ENCODE measurements around the gene NECTIN1.

NECTIN1 gene

GRCh38 chr11:119712459-119713358 is 16.3 kb downstream of the NECTIN1 start:
- no peak for FAIRE-seq

GRCh38 chr11:119712006-119712405 is 17.0 kb downstream of the NECTIN1 start:
- no peak for FAIRE-seq

DNA sequence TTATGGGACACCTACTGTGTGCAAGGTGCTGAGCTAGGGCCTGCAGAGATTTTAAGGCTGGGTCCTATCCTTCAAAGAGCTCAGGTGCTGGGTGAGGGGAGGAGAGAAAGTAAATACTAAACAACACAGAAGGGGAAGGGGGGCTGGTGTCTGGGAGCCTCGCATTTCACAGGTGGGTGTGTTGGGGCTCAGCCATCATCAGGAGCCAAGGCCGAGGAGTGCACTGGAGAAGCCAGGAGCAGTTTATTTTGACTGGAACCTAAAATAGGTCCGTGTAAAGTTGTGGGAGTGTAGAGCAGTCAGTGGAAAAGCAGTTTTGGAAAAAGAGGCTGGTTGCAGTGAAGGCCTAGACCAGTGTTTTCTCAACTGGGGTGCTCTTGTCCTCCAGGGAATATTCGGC is 17.5 kb downstream of the NECTIN1 start:
- FAIRE-seq = no peak

GRCh38 chr11:119710417-119710816 is 18.6 kb downstream of the NECTIN1 start:
- no peak for FAIRE-seq

DNA sequence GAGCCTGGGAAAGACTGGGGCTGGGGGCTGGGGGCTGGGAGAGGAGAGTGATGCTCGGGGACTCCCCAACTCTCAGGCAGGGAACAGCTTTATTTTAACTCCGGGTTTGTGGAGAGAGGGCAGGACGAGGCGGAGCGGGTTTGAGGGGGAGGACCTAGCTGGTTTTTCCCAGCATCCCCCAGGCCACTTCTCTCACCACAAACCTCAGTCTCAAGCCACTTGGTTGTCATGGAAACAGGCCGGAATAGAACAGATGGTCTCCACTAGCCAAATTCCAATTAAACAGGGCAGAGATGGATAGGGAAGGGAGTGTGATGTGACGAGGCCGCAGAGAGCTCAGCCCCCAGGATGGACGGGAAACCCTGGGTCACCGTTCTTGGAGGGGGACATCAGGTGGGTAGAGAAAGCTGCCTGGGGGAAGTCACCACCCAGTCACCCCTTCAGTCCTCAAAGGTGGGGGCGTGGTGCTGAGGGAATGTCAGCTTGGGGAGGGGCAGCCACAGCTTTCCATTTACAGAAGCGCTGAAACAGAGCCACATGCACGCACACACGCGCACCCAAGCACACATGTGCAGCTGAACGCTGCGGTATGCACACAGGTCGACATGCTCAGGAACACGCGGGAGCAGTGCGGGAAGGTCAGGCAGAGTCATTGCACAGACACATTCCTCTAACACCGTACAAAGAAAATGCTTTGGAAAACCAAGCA is 19.2 kb downstream of the NECTIN1 start:
- FAIRE-seq = no peak

GRCh38 chr11:119709171-119709570 is 19.8 kb downstream of the NECTIN1 start:
- FAIRE-seq = no peak

GRCh38 chr11:119708384-119708783 is 20.6 kb downstream of the NECTIN1 start:
- no peak for FAIRE-seq

DNA sequence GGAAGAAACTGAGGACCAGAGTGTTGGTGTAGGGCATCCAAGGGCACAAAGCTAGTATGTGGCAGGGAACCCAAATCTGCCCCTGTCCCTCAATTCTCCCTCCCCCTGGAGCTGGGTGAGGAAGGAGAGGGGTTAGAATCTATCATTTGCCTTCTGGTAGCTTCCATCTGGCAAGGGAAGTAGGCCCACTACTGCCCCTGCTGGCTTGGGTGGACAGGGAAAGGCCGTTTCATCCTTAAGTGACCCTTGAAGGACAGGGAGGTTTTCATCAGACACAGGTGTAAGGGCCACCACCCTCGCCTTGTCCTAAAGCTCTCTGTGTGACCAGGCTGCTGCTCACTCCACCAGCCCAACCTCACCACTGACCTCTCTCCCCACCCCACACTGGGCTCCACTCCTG is 22.1 kb downstream of the NECTIN1 start:
- FAIRE-seq = no peak

DNA sequence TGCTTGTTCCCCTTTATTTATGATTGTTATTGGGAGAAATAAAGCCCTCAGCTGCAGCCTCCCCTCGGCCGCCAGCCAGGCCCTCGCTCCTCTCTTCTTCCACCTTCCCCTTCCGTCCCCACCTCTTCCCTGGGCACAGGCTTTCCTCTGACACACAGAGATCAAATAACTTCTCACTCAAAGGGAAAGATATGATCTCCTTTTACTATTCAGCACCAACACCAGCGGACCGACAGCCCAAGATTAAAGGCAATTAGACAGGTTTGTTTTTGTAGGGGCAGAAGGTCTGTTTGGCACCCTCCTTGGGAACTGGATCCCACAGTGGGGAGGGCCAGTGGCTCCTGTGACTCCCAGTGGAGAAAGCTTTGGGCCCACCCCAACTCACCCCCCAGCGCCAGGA is 23.0 kb downstream of the NECTIN1 start:
- FAIRE-seq = no peak

- FAIRE-seq = no peak
These were observed 23.6 kb downstream of the NECTIN1 start for GRCh38 chr11:119705362-119705761.

GRCh38 chr11:119704849-119705248 is 24.2 kb downstream of the NECTIN1 start:
- FAIRE-seq = no peak

- FAIRE-seq = no peak
These were observed 27.1 kb downstream of the NECTIN1 start for GRCh38 chr11:119701591-119702549.

DNA sequence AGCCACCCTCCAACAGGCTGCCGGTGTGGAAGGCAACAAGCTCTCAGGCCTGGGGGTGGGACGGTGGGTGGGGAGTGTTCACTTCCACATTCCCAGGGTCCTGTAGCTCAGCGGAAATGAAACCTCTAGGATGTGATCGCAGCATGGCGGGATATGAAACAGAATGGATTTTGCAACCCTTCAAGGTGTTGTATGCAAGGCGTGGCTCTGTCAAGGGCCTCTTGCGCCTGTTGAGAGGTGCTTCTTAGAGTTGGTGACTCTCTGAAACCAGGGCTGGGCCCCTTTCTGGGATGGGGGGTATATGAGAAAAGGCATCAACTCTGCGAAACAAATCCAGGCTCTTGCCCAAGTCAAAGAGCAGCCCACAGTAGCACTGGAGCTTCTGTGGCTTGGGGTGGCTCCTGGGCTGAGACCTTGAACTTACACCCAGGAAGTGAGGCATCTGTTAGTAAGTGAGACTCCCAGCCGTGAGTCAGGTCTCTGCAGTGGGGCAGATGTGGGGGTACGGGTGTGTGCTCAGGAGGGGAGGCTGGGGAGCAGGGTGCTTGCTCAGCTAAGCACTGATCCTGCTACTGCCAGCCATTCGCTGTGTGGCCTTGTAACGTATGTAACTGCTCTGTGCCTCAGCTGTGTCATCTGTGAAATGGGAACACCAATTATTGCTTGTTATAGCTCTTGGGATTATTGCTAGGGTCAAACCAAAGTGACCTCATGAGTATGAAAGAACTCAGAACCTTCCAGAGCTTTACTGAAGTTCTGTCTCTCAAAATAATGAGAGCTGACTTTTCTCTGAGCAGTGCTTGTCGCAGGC is 28.3 kb downstream of the NECTIN1 start:
- no peak for FAIRE-seq

DNA sequence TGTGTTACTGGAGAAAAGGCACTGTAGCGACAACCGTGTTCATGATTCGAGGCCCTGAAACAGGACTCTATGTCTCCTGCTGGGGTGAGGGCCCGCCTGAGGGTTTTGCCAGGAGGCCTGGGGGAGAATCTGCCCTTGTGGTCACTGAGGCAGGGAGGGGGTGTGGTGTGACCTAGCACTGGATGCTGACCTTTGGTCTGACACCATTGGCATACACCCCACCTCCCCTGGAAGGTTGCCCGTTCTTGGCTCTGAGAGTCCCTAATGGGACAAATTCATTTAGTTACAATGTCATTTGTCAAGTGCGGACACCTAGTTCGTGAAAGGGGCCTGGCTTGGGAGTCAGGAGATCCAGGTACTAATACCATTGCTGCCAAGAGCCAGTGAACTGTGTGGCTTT is 29.0 kb downstream of the NECTIN1 start:
- FAIRE-seq = no peak

GRCh38 chr11:119699227-119699626 is 29.8 kb downstream of the NECTIN1 start:
- no peak for FAIRE-seq

DNA sequence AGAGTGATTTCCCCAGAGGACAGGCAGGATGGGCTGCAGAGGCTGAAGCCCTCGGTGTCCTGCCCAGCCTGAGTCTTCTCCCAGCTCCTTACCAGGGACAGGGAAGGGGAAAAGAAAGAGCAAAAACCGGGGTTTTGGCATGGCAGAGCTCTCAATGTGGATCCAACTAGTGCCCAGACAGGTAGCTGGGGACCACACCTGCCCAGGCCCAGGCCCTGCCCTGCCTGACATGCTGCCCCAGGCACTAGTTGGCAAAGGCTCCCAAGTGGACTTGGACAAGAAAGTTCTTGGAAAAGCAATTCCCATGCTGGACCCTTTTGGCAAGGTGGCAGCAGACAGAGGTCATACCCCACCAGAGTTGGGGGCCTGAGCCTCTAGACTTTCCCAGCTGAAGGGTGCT is 31.1 kb downstream of the NECTIN1 start:
- no peak for FAIRE-seq

DNA sequence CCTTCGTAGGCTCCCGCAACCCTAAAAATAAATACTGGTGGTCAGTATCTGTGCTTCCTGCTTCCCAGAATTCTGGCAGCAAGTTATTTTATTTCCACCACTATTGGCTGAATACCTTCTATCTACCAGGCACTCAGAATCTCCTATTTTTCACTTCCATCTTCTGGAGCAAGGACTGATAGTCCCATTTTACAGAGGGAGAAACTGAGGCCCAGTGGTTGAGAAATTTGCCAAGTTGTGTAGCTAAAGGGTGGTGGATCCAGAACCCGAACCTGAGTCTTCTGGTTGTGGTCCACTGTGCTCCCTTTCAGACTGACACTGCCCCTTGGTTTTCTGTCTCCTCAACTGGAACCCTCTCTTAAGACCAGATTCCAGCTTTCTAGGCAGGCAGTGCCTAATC is 31.6 kb downstream of the NECTIN1 start:
- no peak for FAIRE-seq

GRCh38 chr11:119696378-119697222 is 32.4 kb downstream of the NECTIN1 start:
- no peak for FAIRE-seq

GRCh38 chr11:119694334-119694733 is 34.7 kb downstream of the NECTIN1 start:
- no peak for FAIRE-seq

- FAIRE-seq = no peak
These were observed 35.7 kb downstream of the NECTIN1 start for GRCh38 chr11:119693253-119693815.

DNA sequence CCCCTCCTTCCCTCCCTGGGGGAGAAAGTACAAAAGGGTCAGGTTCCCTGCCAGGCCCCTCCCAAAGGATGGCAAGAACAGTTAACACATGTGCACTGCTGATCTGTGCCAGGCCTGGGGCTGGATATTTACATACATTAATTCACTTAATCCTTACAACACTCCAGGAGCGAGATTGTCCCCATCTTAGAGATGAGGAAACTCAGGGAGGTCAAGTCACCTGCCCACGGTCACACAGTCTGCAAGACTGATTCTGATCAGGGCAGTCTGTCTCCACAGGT is 36.5 kb downstream of the NECTIN1 start:
- no peak for FAIRE-seq
